ENCODE results near the gene SHMT1.

The SHMT1 gene

GRCh38 chr17:18362698-18363100 lies 651 bp downstream of the SHMT1 start:
- DNase-seq (ENCODE audit: low read depth in 2 of 2): peak; percentile 11 to 36
- TF ChIP-seq, protein P1, sequence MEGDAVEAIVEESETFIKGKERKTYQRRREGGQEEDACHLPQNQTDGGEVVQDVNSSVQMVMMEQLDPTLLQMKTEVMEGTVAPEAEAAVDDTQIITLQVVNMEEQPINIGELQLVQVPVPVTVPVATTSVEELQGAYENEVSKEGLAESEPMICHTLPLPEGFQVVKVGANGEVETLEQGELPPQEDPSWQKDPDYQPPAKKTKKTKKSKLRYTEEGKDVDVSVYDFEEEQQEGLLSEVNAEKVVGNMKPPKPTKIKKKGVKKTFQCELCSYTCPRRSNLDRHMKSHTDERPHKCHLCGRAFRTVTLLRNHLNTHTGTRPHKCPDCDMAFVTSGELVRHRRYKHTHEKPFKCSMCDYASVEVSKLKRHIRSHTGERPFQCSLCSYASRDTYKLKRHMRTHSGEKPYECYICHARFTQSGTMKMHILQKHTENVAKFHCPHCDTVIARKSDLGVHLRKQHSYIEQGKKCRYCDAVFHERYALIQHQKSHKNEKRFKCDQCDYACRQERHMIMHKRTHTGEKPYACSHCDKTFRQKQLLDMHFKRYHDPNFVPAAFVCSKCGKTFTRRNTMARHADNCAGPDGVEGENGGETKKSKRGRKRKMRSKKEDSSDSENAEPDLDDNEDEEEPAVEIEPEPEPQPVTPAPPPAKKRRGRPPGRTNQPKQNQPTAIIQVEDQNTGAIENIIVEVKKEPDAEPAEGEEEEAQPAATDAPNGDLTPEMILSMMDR (IDR thresholded peaks at IDR 0.05; ENCODE audit: low read depth, low read length): no peak
- peak overlapping the region; percentile 66 to 80 for H3K4me3 ChIP-seq (replicated peaks in 1 of 2; ENCODE audit: low read depth in 2 of 2, low read length in 2 of 2)

DNA sequence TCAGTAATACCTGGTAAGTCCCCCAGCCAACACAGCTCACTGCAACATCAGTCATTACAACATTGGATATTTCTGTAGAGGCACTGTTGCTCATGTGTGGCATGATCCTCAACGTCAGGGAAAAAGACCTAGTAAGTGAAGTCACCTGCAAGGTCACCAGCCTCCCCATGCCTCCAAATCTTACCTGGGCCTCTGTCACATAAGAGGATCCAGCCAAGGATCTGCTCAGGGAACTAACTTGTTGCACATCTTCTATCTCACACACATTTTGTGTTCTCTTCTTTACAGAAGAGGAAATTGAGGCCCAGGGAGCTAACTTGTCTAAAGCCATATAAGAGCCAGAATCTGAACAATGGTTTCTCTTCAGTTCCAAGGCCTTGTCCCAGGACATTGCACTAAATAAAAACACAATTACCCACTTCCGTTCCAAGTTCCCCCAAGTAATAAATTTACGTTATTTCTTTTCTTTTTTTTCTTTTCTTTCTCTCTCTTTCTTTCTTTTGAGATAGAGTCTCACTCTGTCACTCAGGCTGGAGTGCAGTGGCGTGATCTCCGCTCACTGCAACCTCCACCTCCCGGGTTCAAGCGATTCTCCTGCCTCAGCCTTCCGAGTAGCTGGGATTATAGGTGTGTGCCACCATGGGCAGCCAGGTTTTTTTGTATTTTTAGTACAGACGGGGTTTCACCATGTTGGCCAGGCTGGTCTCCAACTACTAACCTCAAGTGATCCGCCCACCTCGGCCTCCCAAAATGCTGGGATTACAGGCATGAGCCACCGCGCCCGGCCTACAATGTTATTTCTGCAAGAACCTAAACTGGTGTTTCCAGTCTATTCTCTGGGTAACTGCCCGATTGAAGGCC lies 1.3 kb downstream of the SHMT1 start:
- TF ChIP-seq, protein P1 (IDR thresholded peaks at IDR 0.05; ENCODE audit: low read depth, low read length): no peak
- no peak for DNase-seq (ENCODE audit: low read depth in 2 of 2)
- H3K4me3 ChIP-seq (replicated peaks in 1 of 2; ENCODE audit: low read depth in 2 of 2, low read length in 2 of 2): peak overlapping the region; percentile 66 to 80

GRCh38 chr17:18360518-18360917 lies 2.8 kb downstream of the SHMT1 start:
- no peak for DNase-seq (ENCODE audit: low read depth in 2 of 2)
- no peak overlapping the region for H3K4me3 ChIP-seq (replicated peaks in 1 of 2; ENCODE audit: low read depth in 2 of 2, low read length in 2 of 2)
- TF ChIP-seq, protein P1 (IDR thresholded peaks at IDR 0.05; ENCODE audit: low read depth, low read length): no peak

DNA sequence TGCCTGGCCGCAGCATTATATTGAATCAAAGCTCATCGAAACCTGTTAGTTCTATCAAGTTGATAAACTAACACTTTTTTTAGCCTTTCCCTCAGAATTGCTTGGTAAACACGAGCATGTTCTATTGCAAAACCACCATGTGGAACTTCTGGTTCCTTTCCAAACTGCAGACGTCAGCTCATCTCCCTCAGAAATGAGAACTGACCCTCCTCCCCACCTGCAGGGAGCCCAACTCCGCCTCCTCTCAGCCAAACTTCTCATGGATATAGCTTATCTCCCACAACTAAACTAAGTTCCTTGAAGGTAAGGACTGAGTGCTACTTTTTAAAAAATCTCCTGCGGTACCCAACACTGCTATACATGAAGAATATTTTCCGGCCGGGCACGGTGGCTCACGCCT lies 6.7 kb downstream of the SHMT1 start:
- TF ChIP-seq, protein P1 (IDR thresholded peaks at IDR 0.05; ENCODE audit: low read depth, low read length): no peak
- DNase-seq (ENCODE audit: low read depth in 2 of 2): peak; percentile 69 to 88
- H3K4me3 ChIP-seq (replicated peaks in 1 of 2; ENCODE audit: low read depth in 2 of 2, low read length in 2 of 2): no peak overlapping the region

GRCh38 chr17:18353541-18353940 lies 9.8 kb downstream of the SHMT1 start:
- TF ChIP-seq, protein P1 (IDR thresholded peaks at IDR 0.05; ENCODE audit: low read depth, low read length): no peak
- DNase-seq (ENCODE audit: low read depth in 2 of 2): no peak

GRCh38 chr17:18344021-18344420 lies 19.3 kb downstream of the SHMT1 start:
- H3K4me3 ChIP-seq (replicated peaks in 1 of 2; ENCODE audit: low read depth in 2 of 2, low read length in 2 of 2): no peak overlapping the region
- TF ChIP-seq, protein P1 (IDR thresholded peaks at IDR 0.05; ENCODE audit: low read depth, low read length): no peak
- no peak for DNase-seq (ENCODE audit: low read depth in 2 of 2)

More at GRCh38 chr17:18353541-18353940, 9.8 kb downstream of the SHMT1 start:
- no peak overlapping the region for H3K4me3 ChIP-seq (replicated peaks in 1 of 2; ENCODE audit: low read depth in 2 of 2, low read length in 2 of 2)

All from cardiac fibroblast (primary cell).